ENCODE measurements around the gene GJA5. TPM values are rescaled to one million over a fixed set of nuclear protein-coding genes. Genes with fewer than 3 reads are reported as not detected.
"Not testable (repeated sequence)": the region's sequence is repeated elsewhere in the genome, so short reads cannot be mapped to it uniquely, and the experiment has no call there.

GJA5 gene
- total and polyA plus RNA-seq, 2 donors (not counting 3 experiments of a cell fraction or from before 2014, with no cell fraction given): 0.55 to 5.9 TPM

- no peak for DNase-seq (ENCODE audit: low read depth, low spot score)
- Histone ChIP-seq H3K4me3 (replicated peaks in 1 of 3; ENCODE audit: insufficient read depth in 1 of 3, low read depth in 1 of 3, low read length in 3 of 3) (no peak overlapping the region), H3K9ac (replicated peaks; ENCODE audit: extremely low read depth, insufficient read depth, low read length) (no peak overlapping the region), H3K27me3 (ENCODE audit: control insufficient read depth in 2 of 2, insufficient read depth in 2 of 2, low read length in 2 of 2) (no peaks in the 10 kb centered on the region), H3K9me1 (replicated peaks; ENCODE audit: control insufficient read depth, extremely low read depth, insufficient read depth, low read length) (no peaks in the 10 kb centered on the region), H3K4me1 (ENCODE audit: control insufficient read depth, extremely low read depth, insufficient read depth, low read length) (no peaks in the 10 kb centered on the region), H3K36me3 (ENCODE audit: control insufficient read depth in 2 of 2, extremely low read depth in 1 of 2, insufficient read depth in 2 of 2, low read length in 2 of 2) (no peaks in the 10 kb centered on the region), H3K79me2 (ENCODE audit: control insufficient read depth, insufficient read depth, low read length) (no peaks in the 10 kb centered on the region), H3K9me3 (replicated peaks; ENCODE audit: control insufficient read depth, insufficient read depth, low read length) (no peaks in the 10 kb centered on the region), H3K4me2 (ENCODE audit: insufficient read depth, low read length) (no peak overlapping the region), H4K20me1 (replicated peaks; ENCODE audit: control insufficient read depth, extremely low read depth, insufficient read depth, low read length) (no peaks in the 10 kb centered on the region), H2AFZ (ENCODE audit: low read depth, low read length) (no peak overlapping the region), H3K27ac (ENCODE audit: insufficient read depth, low read depth, low read length) (no peak overlapping the region)
- TF ChIP-seq MYC (IDR thresholded peaks at IDR 0.05; ENCODE audit: low read depth, low read length): no peak
- no peak for TF ChIP-seq POLR2AphosphoS5 (IDR thresholded peaks at IDR 0.05; ENCODE audit: insufficient read depth, low read depth, low read length)
- no peak for TF ChIP-seq EZH2 (IDR thresholded peaks at IDR 0.05; ENCODE audit: borderline replicate concordance, low read depth, low read length, severe bottlenecking)
- no peak for TF ChIP-seq MAX (IDR thresholded peaks at IDR 0.05; ENCODE audit: insufficient read depth, insufficient read length)
- no peak for TF ChIP-seq FOS (IDR thresholded peaks at IDR 0.05; ENCODE audit: borderline replicate concordance, insufficient read depth, low read length)
- TF ChIP-seq POLR2A (IDR thresholded peaks at IDR 0.05; ENCODE audit: low read depth, low read length): no peak
- TF ChIP-seq GATA2 (IDR thresholded peaks at IDR 0.05; ENCODE audit: insufficient read depth, insufficient read length, low read depth, low read length): no peak
- no peak for TF ChIP-seq CTCF (IDR thresholded peaks at IDR 0.05; ENCODE audit: extremely low read depth in 1 of 2, insufficient read depth in 1 of 2, low read depth in 1 of 2, low read length in 2 of 2)
- TF ChIP-seq JUN (IDR thresholded peaks at IDR 0.05; ENCODE audit: borderline replicate concordance, insufficient read depth, insufficient read length, low read depth): no peak
- no TSS peak for BruUV-seq (replicated peaks)
- dilution Hi-C loops (cut with MboI; ENCODE audit: extremely low pct_ligation_motif_present, low sequenced_read_pairs) (no loop called here), intact Hi-C loops (cut with micrococcal nuclease) (no loop called here)
- ChIA-PET CTCF (interaction anchor here (1.1 kb wide), 1 partner anchor 157 kb away, joined by 4 read pairs; no protein-coding TSS in a partner anchor), POLR2A (no interaction called here)
- no peak for FAIRE-seq
Observed at GRCh38 chr1:147735423-147735822, 25.0 kb downstream of the GJA5 start.

GRCh38 chr1:147734291-147734841 lies 26.0 kb downstream of the GJA5 start:
- H3K4me3 ChIP-seq (replicated peaks in 1 of 3; ENCODE audit: insufficient read depth in 1 of 3, low read depth in 1 of 3, low read length in 3 of 3); DNase-seq (ENCODE audit: low read depth, low spot score); H3K4me1 ChIP-seq (ENCODE audit: control insufficient read depth, extremely low read depth, insufficient read depth, low read length); H4K20me1 ChIP-seq (replicated peaks; ENCODE audit: control insufficient read depth, extremely low read depth, insufficient read depth, low read length); H3K9me3 ChIP-seq (replicated peaks; ENCODE audit: control insufficient read depth, insufficient read depth, low read length); H3K4me2 ChIP-seq (ENCODE audit: insufficient read depth, low read length); H3K27me3 ChIP-seq (ENCODE audit: control insufficient read depth in 2 of 2, insufficient read depth in 2 of 2, low read length in 2 of 2); H3K9me1 ChIP-seq (replicated peaks; ENCODE audit: control insufficient read depth, extremely low read depth, insufficient read depth, low read length); H2AFZ ChIP-seq (ENCODE audit: low read depth, low read length); H3K79me2 ChIP-seq (ENCODE audit: control insufficient read depth, insufficient read depth, low read length); H3K9ac ChIP-seq (replicated peaks; ENCODE audit: extremely low read depth, insufficient read depth, low read length); H3K27ac ChIP-seq (ENCODE audit: insufficient read depth, low read depth, low read length); FAIRE-seq; dilution Hi-C loops (cut with MboI; ENCODE audit: extremely low pct_ligation_motif_present, low sequenced_read_pairs); H3K36me3 ChIP-seq (ENCODE audit: control insufficient read depth in 2 of 2, extremely low read depth in 1 of 2, insufficient read depth in 2 of 2, low read length in 2 of 2); BruUV-seq (replicated peaks); CTCF ChIA-PET; POLR2A ChIA-PET: not testable (repeated sequence)
- intact Hi-C loops (cut with micrococcal nuclease): loop anchor here (5.0 kb wide), 1 partner anchor 73 kb away; no protein-coding TSS in a partner anchor
